OCI-LY1 (cell line): ENCODE results near the gene YPEL5.

Experiments used
- H2AFZ ChIP-seq: fragments of 200-600 bp; sonication (generic), shearing (Covaris generic); 2 replicates; pipeline ENCODE4 v1.6.0; 2014; ENCODE audit warnings: antibody characterized with exemption, mild to moderate bottlenecking, low read length
- H3F3A ChIP-seq: fragments of 200-600 bp; sonication (generic), shearing (Covaris generic); 2 replicates; pipeline ENCODE4 v1.6.0; 2014; ENCODE audit warnings: mild to moderate bottlenecking, antibody characterized with exemption, low read length, moderate library complexity; ENCODE audit not compliant: insufficient read depth
- H3K27ac ChIP-seq: fragments of 200-600 bp; sonication (generic); 2 replicates; pipeline ENCODE4 v1.5.1; 2014; ENCODE audit warnings: low read length, mixed run types, mild to moderate bottlenecking, low read depth; ENCODE audit not compliant: poor library complexity, severe bottlenecking
- H3K27me3 ChIP-seq: fragments of 200-600 bp; sonication (generic); 2 replicates; pipeline ENCODE4 v1.6.0; 2014; ENCODE audit warnings: antibody characterized with exemption, mild to moderate bottlenecking, low read length, moderate library complexity; ENCODE audit not compliant: insufficient read depth
- H3K36me3 ChIP-seq: fragments of 200-600 bp; sonication (generic); 2 replicates; pipeline ENCODE4 v1.6.1; 2014; ENCODE audit warnings: mild to moderate bottlenecking, antibody characterized with exemption, low read length, moderate library complexity, mixed read lengths; ENCODE audit not compliant: insufficient read depth
- H3K4me1 ChIP-seq: fragments of 200-600 bp; sonication (generic); 2 replicates; pipeline ENCODE4 v1.5.1; 2014; ENCODE audit warnings: mild to moderate bottlenecking, low read length, moderate library complexity; ENCODE audit not compliant: insufficient read depth, severe bottlenecking
- H3K4me2 ChIP-seq: fragments of 200-600 bp; sonication (generic), shearing (Covaris generic); 2 replicates; pipeline ENCODE4 v1.6.1; 2014; ENCODE audit warnings: low read length
- H3K4me3 ChIP-seq: fragments of 200-600 bp; sonication (generic); 2 replicates; pipeline ENCODE4 v1.5.1; 2014; ENCODE audit warnings: low read length, low read depth, mild to moderate bottlenecking, mixed read lengths; ENCODE audit not compliant: poor library complexity, severe bottlenecking
- H3K79me2 ChIP-seq: fragments of 200-600 bp; shearing (Covaris generic); 2 replicates; pipeline ENCODE4 v1.6.1; 2016; ENCODE audit warnings: mixed run types, low read length, mixed read lengths; ENCODE audit not compliant: insufficient read depth
- H3K9ac ChIP-seq: fragments of 200-600 bp; sonication (generic), shearing (Covaris generic); 2 replicates; pipeline ENCODE4 v1.6.1; 2014; ENCODE audit warnings: mild to moderate bottlenecking, low read length, mixed read lengths
- H3K9me2 ChIP-seq: fragments of 200-600 bp; sonication (generic), shearing (Covaris generic); 2 replicates; pipeline ENCODE4 v1.6.1; 2014; ENCODE audit warnings: low read depth, mild to moderate bottlenecking, low read length, mixed read lengths
- H3K9me3 ChIP-seq: fragments of 200-600 bp; shearing (Covaris generic); 2 replicates; pipeline ENCODE4 v1.6.1; 2014; ENCODE audit warnings: low read length, mixed read lengths
- H4K20me1 ChIP-seq: fragments of 200-600 bp; sonication (generic), shearing (Covaris generic); 2 replicates; pipeline ENCODE4 v1.6.0; 2016; ENCODE audit warnings: mild to moderate bottlenecking, low read length; ENCODE audit not compliant: insufficient read depth
- EZH2 ChIP-seq: fragments of 200-600 bp; sonication (generic), shearing (Covaris generic); IDR thresholded peaks from 2 replicates; pipeline ENCODE4 v1.8.0; 2017; ENCODE audit warnings: borderline replicate concordance, mixed run types, mild to moderate bottlenecking, antibody characterized with exemption, low read length, moderate library complexity, mixed read lengths
- TF ChIP-seq, protein P1 (sequence below): fragments of 200-600 bp; sonication (generic), shearing (Covaris generic); IDR thresholded peaks from 2 replicates; pipeline ENCODE4 v1.5.1; 2017; ENCODE audit warnings: mild to moderate bottlenecking, antibody characterized with exemption, low read length, moderate library complexity, mixed read lengths

YPEL5 gene

GRCh38 chr2:30206461-30207430 is 59.9 kb downstream of the YPEL5 start:
- no peak overlapping the region for H3K4me2 ChIP-seq
- H3K4me3 ChIP-seq: no peak overlapping the region
- H3K9me3 ChIP-seq: no peaks in the 10 kb centered on the region
- TF ChIP-seq EZH2: no peak
- TF ChIP-seq, protein P1, sequence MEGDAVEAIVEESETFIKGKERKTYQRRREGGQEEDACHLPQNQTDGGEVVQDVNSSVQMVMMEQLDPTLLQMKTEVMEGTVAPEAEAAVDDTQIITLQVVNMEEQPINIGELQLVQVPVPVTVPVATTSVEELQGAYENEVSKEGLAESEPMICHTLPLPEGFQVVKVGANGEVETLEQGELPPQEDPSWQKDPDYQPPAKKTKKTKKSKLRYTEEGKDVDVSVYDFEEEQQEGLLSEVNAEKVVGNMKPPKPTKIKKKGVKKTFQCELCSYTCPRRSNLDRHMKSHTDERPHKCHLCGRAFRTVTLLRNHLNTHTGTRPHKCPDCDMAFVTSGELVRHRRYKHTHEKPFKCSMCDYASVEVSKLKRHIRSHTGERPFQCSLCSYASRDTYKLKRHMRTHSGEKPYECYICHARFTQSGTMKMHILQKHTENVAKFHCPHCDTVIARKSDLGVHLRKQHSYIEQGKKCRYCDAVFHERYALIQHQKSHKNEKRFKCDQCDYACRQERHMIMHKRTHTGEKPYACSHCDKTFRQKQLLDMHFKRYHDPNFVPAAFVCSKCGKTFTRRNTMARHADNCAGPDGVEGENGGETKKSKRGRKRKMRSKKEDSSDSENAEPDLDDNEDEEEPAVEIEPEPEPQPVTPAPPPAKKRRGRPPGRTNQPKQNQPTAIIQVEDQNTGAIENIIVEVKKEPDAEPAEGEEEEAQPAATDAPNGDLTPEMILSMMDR: no peak
- H3F3A ChIP-seq: no peaks in the 10 kb centered on the region
- H4K20me1 ChIP-seq: no peaks in the 10 kb centered on the region
- H3K9ac ChIP-seq: no peak overlapping the region
- no peak overlapping the region for H2AFZ ChIP-seq
- no peaks in the 10 kb centered on the region for H3K9me2 ChIP-seq
- no peaks in the 10 kb centered on the region for H3K4me1 ChIP-seq
- no peak overlapping the region for H3K27ac ChIP-seq
- H3K79me2 ChIP-seq: no peaks in the 10 kb centered on the region
- H3K36me3 ChIP-seq: no peaks in the 10 kb centered on the region
- H3K27me3 ChIP-seq: no peaks in the 10 kb centered on the region

GRCh38 chr2:30208453-30208852 is 61.6 kb downstream of the YPEL5 start:
- Histone ChIP-seq H3K27me3 (no peaks in the 10 kb centered on the region), H3K4me3 (no peak overlapping the region), H3K79me2 (no peaks in the 10 kb centered on the region), H3K9me2 (no peaks in the 10 kb centered on the region), H3K9ac (no peak overlapping the region), H4K20me1 (no peaks in the 10 kb centered on the region), H3K27ac (no peak overlapping the region), H2AFZ (no peak overlapping the region), H3K9me3 (no peaks in the 10 kb centered on the region), H3F3A (no peaks in the 10 kb centered on the region), H3K36me3 (no peaks in the 10 kb centered on the region), H3K4me2 (no peak overlapping the region), H3K4me1 (no peaks in the 10 kb centered on the region)
- TF ChIP-seq EZH2: no peak
- TF ChIP-seq, protein P1: peak; percentile 85

- H3K27ac ChIP-seq: no peak overlapping the region
- no peak overlapping the region for H2AFZ ChIP-seq
- H3K9me2 ChIP-seq: no peaks in the 10 kb centered on the region
- no peaks in the 10 kb centered on the region for H3K9me3 ChIP-seq
- no peaks in the 10 kb centered on the region for H3K4me1 ChIP-seq
- H3K79me2 ChIP-seq: no peaks in the 10 kb centered on the region
- no peaks in the 10 kb centered on the region for H3K27me3 ChIP-seq
- H3K4me3 ChIP-seq: no peak overlapping the region
- H3K4me2 ChIP-seq: no peak overlapping the region
- H3K36me3 ChIP-seq: no peaks in the 10 kb centered on the region
- H3F3A ChIP-seq: no peaks in the 10 kb centered on the region
- no peaks in the 10 kb centered on the region for H4K20me1 ChIP-seq
- no peak for TF ChIP-seq EZH2
- TF ChIP-seq, protein P1: no peak
- H3K9ac ChIP-seq: no peak overlapping the region
These were observed 62.4 kb downstream of the YPEL5 start for GRCh38 chr2:30209227-30209626.
